DMS153 treated with DMSO at 0.1 percent for 48 hours (cell line): ENCODE measurements around the gene TMEM185A.
"Not testable (repeated sequence)": the region's sequence is repeated elsewhere in the genome, so short reads cannot be mapped to it uniquely, and the experiment has no call there.

ENCODE experiments used
- DNase-seq: peaks from one replicate; lab custom pipeline; 2025; ENCODE audit not compliant: unreplicated experiment; lab: John Stamatoyannopoulos, UW

TMEM185A gene

GRCh38 chrX:149628280-149628679, 3.3 kb downstream of the TMEM185A start:
- DNase-seq = no peak

GRCh38 chrX:149626829-149627228, 4.8 kb downstream of the TMEM185A start:
- DNase-seq = not testable (repeated sequence)

- not testable (repeated sequence) for DNase-seq
Observed at GRCh38 chrX:149619662-149620061, 11.9 kb downstream of the TMEM185A start.

GRCh38 chrX:149618871-149619270, 12.7 kb downstream of the TMEM185A start:
- DNase-seq = no peak

- DNase-seq = no peak
Observed at GRCh38 chrX:149611623-149612175, 19.9 kb downstream of the TMEM185A start.

- no peak for DNase-seq
Observed at GRCh38 chrX:149610511-149610910, 21.1 kb downstream of the TMEM185A start.

GRCh38 chrX:149607699-149608098, 23.9 kb downstream of the TMEM185A start:
- no peak for DNase-seq

GRCh38 chrX:149605248-149605885, 26.2 kb downstream of the TMEM185A start:
- DNase-seq = not testable (repeated sequence)

- DNase-seq = not testable (repeated sequence)
Observed at GRCh38 chrX:149598603-149599002, 33.0 kb downstream of the TMEM185A start.

GRCh38 chrX:149595943-149596342, 35.6 kb downstream of the TMEM185A start:
- DNase-seq = not testable (repeated sequence)

GRCh38 chrX:149595214-149595613, 36.4 kb downstream of the TMEM185A start, which contains the start of gene HSFX2:
Gene HSFX2 (minus strand): TSS chrX:149595314. CDS start chrX:149594700, 614 bp downstream.
- not testable (repeated sequence) for DNase-seq

GRCh38 chrX:149590993-149591392, 40.6 kb downstream of the TMEM185A start:
- DNase-seq = not testable (repeated sequence)

- DNase-seq = not testable (repeated sequence)
Observed at GRCh38 chrX:149587359-149587758, 44.2 kb downstream of the TMEM185A start, which contains the start of gene MAGEA9B. Gene MAGEA9B (minus strand): TSS chrX:149587459. CDS start chrX:149583179, 4,280 bp downstream.

- not testable (repeated sequence) for DNase-seq
Observed at GRCh38 chrX:149585631-149586030, 46.0 kb downstream of the TMEM185A start.

- not testable (repeated sequence) for DNase-seq
Observed at GRCh38 chrX:149573456-149573855, 58.1 kb downstream of the TMEM185A start.

- no peak for DNase-seq
Observed at GRCh38 chrX:149572743-149573142, 58.8 kb downstream of the TMEM185A start.

GRCh38 chrX:149571770-149572169, 59.8 kb downstream of the TMEM185A start:
- no peak for DNase-seq

GRCh38 chrX:149570668-149571067, 60.9 kb downstream of the TMEM185A start:
- DNase-seq = no peak

GRCh38 chrX:149569770-149570169, 61.8 kb downstream of the TMEM185A start:
- DNase-seq = no peak

- no peak for DNase-seq
Observed at GRCh38 chrX:149568701-149569296, 62.8 kb downstream of the TMEM185A start.

GRCh38 chrX:149567621-149568417, 63.8 kb downstream of the TMEM185A start:
- no peak for DNase-seq
